Prostate gland (tissue), 2 donors: Measurements from ENCODE around the gene GTF2IRD1. TPM values are rescaled to one million over a fixed set of nuclear protein-coding genes. Genes with fewer than 3 reads are reported as not detected.

Experiments used
- DNase-seq: peaks from one replicate; pipeline ENCODE4 v3.0.0-alpha.2; 2019; ENCODE audit warnings: low spot score
- H3K27ac ChIP-seq, 2 donors: fragments of 200-600 bp; sonication (generic); 2 replicates each; pipeline ENCODE4 v1.5.1; 2017 to 2019
- H3K27me3 ChIP-seq: fragments of 200-600 bp; sonication (generic); replicated peaks from 2 replicates; pipeline ENCODE4 v1.5.1; 2019; ENCODE audit not compliant: insufficient read depth
- H3K36me3 ChIP-seq, 2 donors: fragments of 200-600 bp; sonication (generic); 1 replicate in 1 of 2; 2 replicates in 1 of 2; pipeline versions ENCODE4 v1.5.1 to v1.8.1; 2017 to 2019
- H3K4me1 ChIP-seq: fragments of 200-600 bp; sonication (generic); replicated peaks from 2 replicates; pipeline ENCODE4 v1.5.1; 2019
- H3K4me3 ChIP-seq, 2 donors: fragments of 200-600 bp; sonication (generic); 2 replicates each; pipeline ENCODE4 v1.5.1; 2017 to 2019
- H3K9me3 ChIP-seq: fragments of 200-600 bp; sonication (generic); 2 replicates; pipeline ENCODE4 v1.5.1; 2017
- CTCF ChIP-seq, 4 experiments: fragments of 200-600 bp in 2 of 4; fragments of 450-650 bp in 2 of 4; sonication (generic) in 2 of 4; IDR thresholded peaks; 1 replicate in 3 of 4; 2 replicates in 1 of 4; pipeline ENCODE4 v1.5.1; 2016 to 2019; ENCODE audit warnings: antibody characterized with exemption in 4 of 4, mild to moderate bottlenecking in 2 of 4, moderate library complexity in 2 of 4
- POLR2A ChIP-seq: fragments of 450-650 bp; IDR thresholded peaks from one replicate; pipeline ENCODE4 v1.6.1; 2016; ENCODE audit warnings: antibody characterized with exemption, mild to moderate bottlenecking
- POLR2AphosphoS5 ChIP-seq: sonication (generic); formaldehyde crosslinking; IDR thresholded peaks from one replicate; pipeline ENCODE4 v1.6.1; 2017; ENCODE audit warnings: antibody characterized with exemption
- WGBS: methylation state at CpG from one replicate; pipeline ENCODE4 v1.1.5; 2018; 5-methylcytosine and 5-hydroxymethylcytosine counted together
- intact Hi-C: fragments of 100-400 bp; cut with DNase I; formaldehyde crosslinking; loops from one replicate; pipeline ENCODE4 v1.14.2; 2022
- total RNA-seq, 2 donors: library from RNA; depleted of rRNA; stranded (reverse); fragments of >200 nt; gene quantifications; one replicate each; pipeline ENCODE4 v1.1.0, GENCODE V29; 2016

GTF2IRD1 gene
- total RNA-seq, 2 donors from 2014 or later, result 24.0 to 36.6 TPM

DNA sequence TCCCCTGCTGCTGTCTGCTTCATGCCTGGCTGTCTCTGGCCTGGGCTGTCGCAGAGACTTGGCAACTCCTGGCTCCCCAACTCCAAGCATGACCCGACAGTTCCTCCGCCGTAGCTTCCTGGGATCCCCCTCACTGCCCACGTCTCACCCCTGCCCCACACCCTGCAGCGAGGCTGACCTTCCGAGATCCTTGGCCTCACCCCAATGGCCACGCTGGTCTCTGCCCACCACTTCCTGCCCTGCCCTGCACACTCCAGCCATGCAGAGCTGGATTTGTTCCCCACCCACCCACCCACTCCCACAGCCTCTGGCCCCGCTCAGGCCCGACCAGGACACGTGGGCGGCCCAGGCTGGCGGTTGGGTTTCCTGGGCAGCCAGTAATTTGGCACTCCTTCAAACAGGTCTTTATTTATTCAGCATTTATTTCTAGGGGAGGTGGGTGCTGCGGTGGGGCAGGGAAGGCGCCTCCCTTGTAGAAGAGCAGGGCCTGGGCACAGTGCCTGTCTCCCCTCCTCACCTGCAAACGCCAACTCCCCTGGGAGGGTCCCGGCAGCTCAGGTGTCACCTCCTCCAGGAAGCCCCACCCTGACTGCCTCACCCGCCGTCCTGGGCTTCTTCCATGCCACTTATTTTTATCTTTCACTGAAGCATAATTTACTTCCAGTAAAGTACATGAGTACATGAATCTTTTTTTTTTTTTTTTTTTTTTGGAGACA is 25.5 kb downstream of the GTF2IRD1 start:
- no peak for DNase-seq
- Histone ChIP-seq H3K4me1 (peaks cover 46% of the 10 kb centered on the region), H3K27ac (peak overlapping the region; percentile 86 to 90), H3K36me3 (no peaks in the 10 kb centered on the region), H3K9me3 (no peaks in the 10 kb centered on the region), H3K27me3 (no peaks in the 10 kb centered on the region), H3K4me3 (no peak overlapping the region)
- intact Hi-C loops, result no loop called here
- WGBS, result 25% methylated on average over 19 of the region's 19 CpGs
- TF ChIP-seq CTCF (IDR thresholded peaks at IDR 0.05), result no peak
- TF ChIP-seq POLR2AphosphoS5, result no peak
- TF ChIP-seq POLR2A, result no peak

DNA sequence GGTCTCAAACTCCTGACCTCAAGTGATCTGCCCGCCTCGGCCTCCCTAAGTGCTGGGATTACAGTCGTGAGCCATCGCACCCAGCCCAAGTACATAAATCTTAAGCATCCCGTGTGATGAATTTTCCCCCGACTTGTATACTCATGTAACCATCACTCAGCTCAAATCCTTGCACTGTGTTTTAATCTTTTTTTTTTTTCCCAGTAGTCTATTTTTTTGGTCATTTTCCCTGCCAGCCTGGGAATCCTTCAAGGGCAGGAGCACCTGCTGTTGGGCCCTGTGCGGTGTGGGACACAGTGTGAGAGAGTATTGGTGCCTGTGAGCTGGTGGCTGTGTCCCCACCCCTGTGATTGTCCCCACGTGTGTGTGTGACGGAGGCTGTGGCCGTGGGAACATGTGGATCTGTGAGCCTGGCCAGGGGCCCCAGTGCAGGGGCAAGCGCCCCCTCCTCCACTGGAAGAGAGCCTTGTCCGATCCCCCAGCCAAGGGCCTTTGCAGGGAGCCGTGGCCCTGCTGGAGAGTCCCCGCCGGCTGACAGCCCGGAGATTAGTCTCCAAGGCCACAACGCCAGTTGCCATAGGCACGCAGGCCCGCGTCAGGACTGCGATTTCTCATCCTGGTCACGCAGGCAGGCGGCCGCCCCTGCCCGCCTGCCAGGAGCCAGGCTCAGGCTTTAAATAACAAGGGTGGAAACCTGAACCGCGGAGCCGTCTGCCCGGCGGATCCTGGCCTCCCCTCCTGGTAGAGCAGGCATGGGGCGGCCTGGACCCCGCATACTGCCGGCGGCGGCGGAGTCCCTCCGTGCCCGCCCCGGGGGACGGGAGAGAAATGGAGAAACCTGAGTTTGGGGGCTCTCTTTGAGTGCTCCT is 26.5 kb downstream of the GTF2IRD1 start:
- DNase-seq, result peak; percentile 79
- intact Hi-C loops, result loop anchor here (1.0 kb wide), 1 partner anchor 26 kb away; no protein-coding TSS in a partner anchor
- no peaks in the 10 kb centered on the region for H3K27me3 ChIP-seq
- H3K4me1 ChIP-seq, result peaks cover 45% of the 10 kb centered on the region
- no peaks in the 10 kb centered on the region for H3K9me3 ChIP-seq
- no peaks in the 10 kb centered on the region for H3K36me3 ChIP-seq
- TF ChIP-seq CTCF (IDR thresholded peaks at IDR 0.05) (peak in 2 of 4 experiments; percentile 4 to 11), POLR2AphosphoS5 (peak; percentile 75), POLR2A (peak; percentile 55)
- peak overlapping the region; percentile 7 for H3K4me3 ChIP-seq
- 9% methylated on average over 40 of the region's 40 CpGs for WGBS
- peak overlapping the region; percentile 86 to 90 for H3K27ac ChIP-seq

DNA sequence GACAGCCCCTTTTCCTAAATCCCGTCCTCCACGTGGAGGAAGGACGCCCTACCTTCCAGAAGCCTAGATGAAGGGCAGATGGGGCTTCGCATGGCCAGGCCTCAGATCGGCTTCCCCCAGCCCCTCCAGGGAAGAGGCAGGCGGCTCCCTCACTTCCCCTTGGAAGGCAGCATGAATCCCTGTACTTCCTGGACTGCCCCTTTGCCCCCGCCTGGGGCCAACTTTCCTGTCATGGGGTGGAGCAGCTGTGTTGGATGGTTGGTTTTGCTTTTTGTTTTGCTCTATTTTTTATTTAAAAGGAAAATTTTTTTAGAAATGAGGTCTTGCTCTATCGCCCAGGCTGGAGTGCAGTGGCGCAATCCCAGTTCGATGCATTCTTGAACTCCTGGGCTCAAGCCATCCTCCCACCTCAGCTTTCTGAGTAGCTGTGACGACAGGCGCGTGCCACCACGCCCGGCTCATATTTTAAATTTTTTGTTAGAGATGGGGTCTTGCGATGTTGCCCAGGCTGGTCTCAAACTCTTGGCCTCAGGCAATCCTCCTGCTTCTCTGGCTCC is 27.2 kb downstream of the GTF2IRD1 start:
- no peak for DNase-seq
- no peak for TF ChIP-seq POLR2AphosphoS5
- no peak for TF ChIP-seq CTCF (IDR thresholded peaks at IDR 0.05)
- TF ChIP-seq POLR2A, result no peak
- 42% methylated on average over 16 of the region's 16 CpGs for WGBS
- H3K4me1 ChIP-seq, result peaks cover 38% of the 10 kb centered on the region
- peak overlapping the region; percentile 86 to 90 for H3K27ac ChIP-seq
- no peaks in the 10 kb centered on the region for H3K9me3 ChIP-seq
- H3K36me3 ChIP-seq, result no peaks in the 10 kb centered on the region
- peak overlapping the region; percentile 7 for H3K4me3 ChIP-seq
- no peaks in the 10 kb centered on the region for H3K27me3 ChIP-seq
- intact Hi-C loops, result loop anchor here (1.0 kb wide), 1 partner anchor 27 kb away; no protein-coding TSS in a partner anchor

GRCh38 chr7:74481458-74482196 is 27.9 kb downstream of the GTF2IRD1 start:
- no peaks in the 10 kb centered on the region for H3K27me3 ChIP-seq
- WGBS, result 62% methylated on average over 8 of the region's 8 CpGs
- DNase-seq, result no peak
- no peak for TF ChIP-seq POLR2A
- TF ChIP-seq CTCF (IDR thresholded peaks at IDR 0.05), result no peak
- no peak for TF ChIP-seq POLR2AphosphoS5
- intact Hi-C loops, result no loop called here
- H3K9me3 ChIP-seq, result no peaks in the 10 kb centered on the region
- H3K4me1 ChIP-seq, result peaks cover 36% of the 10 kb centered on the region
- H3K4me3 ChIP-seq, result no peak overlapping the region
- H3K27ac ChIP-seq, result peak overlapping the region; percentile 86 to 90
- no peaks in the 10 kb centered on the region for H3K36me3 ChIP-seq
